HL-60/S4 treated with retinoic acid at 250 ng/mL for 4 days and 3 days (cell line): ENCODE data around the gene CELF3.

ENCODE experiments used
- in situ Hi-C: fragments of 300-500 bp; cut with MboI; formaldehyde crosslinking; loops from 2 replicates; pipeline ENCODE4 v1.7.0; 2022; ENCODE audit warnings: low sequenced_read_pairs

CELF3 gene

GRCh38 chr1:151716771-151717631 lies at the start of gene CELF3:
CELF3 (minus strand) TSS chr1:151716803; CDS start chr1:151716020, 783 bp downstream.
- in situ Hi-C loops = no loop called here

- in situ Hi-C loops = no loop called here
These were observed 47.4 kb upstream of the CELF3 start for GRCh38 chr1:151763990-151764389.

GRCh38 chr1:151762941-151763921 lies 46.6 kb upstream of the CELF3 start, which contains the start of gene MRPL9:
MRPL9 (minus strand) TSS chr1:151763496; CDS start chr1:151763479, 17 bp downstream.
- in situ Hi-C loops = no loop called here

GRCh38 chr1:151760597-151761385 lies 44.2 kb upstream of the CELF3 start:
- in situ Hi-C loops = no loop called here

GRCh38 chr1:151759241-151759640 lies 42.6 kb upstream of the CELF3 start:
- in situ Hi-C loops = no loop called here

GRCh38 chr1:151756291-151756690 lies 39.7 kb upstream of the CELF3 start:
- in situ Hi-C loops = no loop called here

- in situ Hi-C loops = loop anchor here (25.0 kb wide), 1 partner anchor 304 kb away; no protein-coding TSS in a partner anchor
These were observed 24.9 kb upstream of the CELF3 start for GRCh38 chr1:151741516-151741915.

- in situ Hi-C loops = loop anchor here (25.0 kb wide), 1 partner anchor 302 kb away; no protein-coding TSS in a partner anchor
These were observed 23.2 kb upstream of the CELF3 start for GRCh38 chr1:151739590-151740355.

GRCh38 chr1:151737479-151737878 lies 20.9 kb upstream of the CELF3 start:
- in situ Hi-C loops = loop anchor here (25.0 kb wide), 1 partner anchor 300 kb away; no protein-coding TSS in a partner anchor

GRCh38 chr1:151737026-151737425 lies 20.4 kb upstream of the CELF3 start:
- in situ Hi-C loops = loop anchor here (25.0 kb wide), 1 partner anchor 300 kb away; no protein-coding TSS in a partner anchor

GRCh38 chr1:151733995-151734394 lies 17.4 kb upstream of the CELF3 start:
- in situ Hi-C loops = loop anchor here (25.0 kb wide), 1 partner anchor 297 kb away; no protein-coding TSS in a partner anchor

GRCh38 chr1:151733126-151733525 lies 16.5 kb upstream of the CELF3 start:
- in situ Hi-C loops = loop anchor here (25.0 kb wide), 1 partner anchor 296 kb away; no protein-coding TSS in a partner anchor

GRCh38 chr1:151729966-151730291 lies 13.3 kb upstream of the CELF3 start:
- in situ Hi-C loops = loop anchor here (25.0 kb wide), 1 partner anchor 293 kb away; no protein-coding TSS in a partner anchor

GRCh38 chr1:151729157-151729965 lies 12.8 kb upstream of the CELF3 start:
- in situ Hi-C loops = loop anchor here (25.0 kb wide), 1 partner anchor 292 kb away; no protein-coding TSS in a partner anchor

GRCh38 chr1:151728151-151729054 lies 11.8 kb upstream of the CELF3 start:
- in situ Hi-C loops = loop anchor here (25.0 kb wide), 1 partner anchor 291 kb away; no protein-coding TSS in a partner anchor

- in situ Hi-C loops = no loop called here
These were observed 7.2 kb upstream of the CELF3 start for GRCh38 chr1:151723726-151724370.
